ENCODE results near the gene HSPA1B. TPM values are rescaled to one million over a fixed set of nuclear protein-coding genes. Genes with fewer than 3 reads are reported as not detected.

The HSPA1B gene
- total RNA-seq, 1 experiment from 2014 or later = 214 TPM

GRCh38 chr6:31778193-31778592, 49.3 kb upstream of the HSPA1B start (continued):
- TF ChIP-seq YY1 (IDR thresholded peaks at IDR 0.05; ENCODE audit: extremely low read depth, insufficient replicate concordance, low read depth, low read length) = no peak
- TF ChIP-seq EZH2phosphoT487 (IDR thresholded peaks at IDR 0.05; ENCODE audit: borderline replicate concordance) = no peak

- Histone ChIP-seq H2AFZ (ENCODE audit: low read depth, low read length, poor library complexity, severe bottlenecking) (no peak overlapping the region), H3K27me3 (ENCODE audit: insufficient read depth, low read length) (no peaks in the 10 kb centered on the region), H3K36me3 (ENCODE audit: control insufficient read depth in 1 of 2, insufficient read depth in 2 of 2, low read length in 2 of 2) (peaks cover 15 to 43% of the 10 kb centered on the region in 2 experiments), H3K27ac (ENCODE audit: low read depth, low read length) (peak overlapping the region; percentile 32; the same call in 1 of the 2 replicates), H3K9me3 (ENCODE audit: control insufficient read depth in 1 of 2, insufficient read depth in 1 of 2, low read depth in 1 of 2, low read length in 2 of 2) (no peaks in the 10 kb centered on the region), H3K4me1 (ENCODE audit: control insufficient read depth in 1 of 2, insufficient read depth in 2 of 2, low read length in 2 of 2) (peaks cover 34 to 43% of the 10 kb centered on the region in 2 experiments), H4K20me1 (ENCODE audit: insufficient read depth) (no peaks in the 10 kb centered on the region), H3K4me3 (replicated peaks in 1 of 2; ENCODE audit: low read depth in 1 of 2, low read length in 2 of 2) (no peak overlapping the region), H3K4me2 (ENCODE audit: low read length) (no peak overlapping the region), H3K79me2 (ENCODE audit: insufficient read depth, low read length) (no peaks in the 10 kb centered on the region; the same call in 1 of the 2 replicates), H3K9me2 (ENCODE audit: insufficient read depth) (no peaks in the 10 kb centered on the region), H3K9ac (ENCODE audit: low read length) (no peak overlapping the region)
- intact Hi-C loops (cut with micrococcal nuclease) = no loop called here
- DNase-seq (ENCODE audit: low read depth, low spot score) (no peak), ATAC-seq (no peak)
- BruUV-seq (replicated peaks) = no TSS peak
- no peak for TF ChIP-seq SRF (IDR thresholded peaks at IDR 0.05; ENCODE audit: low read depth)
- no peak for TF ChIP-seq CEBPB (IDR thresholded peaks at IDR 0.05; ENCODE audit: low read depth)
- ChIA-PET CTCF (no interaction called here), RAD21 (ENCODE audit: low non-redundant PET in 1 of 2, low total read pairs in 2 of 2, uncharacterized antibody in 2 of 2, unreplicated experiment in 2 of 2) (no interaction called here), POLR2A (interaction anchor here (1.2 kb wide), 1 partner anchor 28 kb away, joined by 3 read pairs; the partner anchor contains the start of gene LSM2)
Measured at GRCh38 chr6:31778999-31779885, 48.3 kb upstream of the HSPA1B start.

GRCh38 chr6:31779908-31780307, 47.6 kb upstream of the HSPA1B start:
- ChIA-PET POLR2A (interaction anchor here (0.8 kb wide), 1 partner anchor 47 kb away, joined by 3 read pairs; the partner anchor contains the start of gene HSPA1B), CTCF (no interaction called here)
- ATAC-seq = no peak
- TF ChIP-seq ELF1 (IDR thresholded peaks at IDR 0.05; ENCODE audit: borderline replicate concordance, low read depth) = no peak
- no peak for TF ChIP-seq EZH2phosphoT487 (IDR thresholded peaks at IDR 0.05; ENCODE audit: borderline replicate concordance)
- no peak for TF ChIP-seq MAX (IDR thresholded peaks at IDR 0.05)
- TF ChIP-seq SP1 (IDR thresholded peaks at IDR 0.05; ENCODE audit: low read depth) = no peak
- TF ChIP-seq CEBPB (IDR thresholded peaks at IDR 0.05; ENCODE audit: low read depth) = no peak
- no peak for TF ChIP-seq SRF (IDR thresholded peaks at IDR 0.05; ENCODE audit: low read depth)
- TF ChIP-seq POLR2A (IDR thresholded peaks at IDR 0.05; ENCODE audit: borderline replicate concordance, extremely low read depth, insufficient read depth, insufficient read length) = no peak
- TF ChIP-seq REST (IDR thresholded peaks at IDR 0.05; ENCODE audit: low read depth) = no peak
- TF ChIP-seq ZBTB33 (IDR thresholded peaks at IDR 0.05; ENCODE audit: extremely low read depth, insufficient replicate concordance, low read length) = no peak

More at GRCh38 chr6:31779908-31780307, 47.6 kb upstream of the HSPA1B start:
- H3K9me3 ChIP-seq (ENCODE audit: control insufficient read depth in 1 of 2, insufficient read depth in 1 of 2, low read depth in 1 of 2, low read length in 2 of 2) = no peaks in the 10 kb centered on the region
- intact Hi-C loops (cut with micrococcal nuclease) = no loop called here
- no peak for DNase-seq (ENCODE audit: low read depth, low spot score)
- H3K4me1 ChIP-seq (ENCODE audit: control insufficient read depth in 1 of 2, insufficient read depth in 2 of 2, low read length in 2 of 2) = peaks cover 29 to 36% of the 10 kb centered on the region in 2 experiments
- H4K20me1 ChIP-seq (ENCODE audit: insufficient read depth) = no peaks in the 10 kb centered on the region
- H3K79me2 ChIP-seq (ENCODE audit: insufficient read depth, low read length) = no peaks in the 10 kb centered on the region; the same call in 1 of the 2 replicates
- H3K27ac ChIP-seq (ENCODE audit: low read depth, low read length) = no peak overlapping the region
- H3K9me2 ChIP-seq (ENCODE audit: insufficient read depth) = no peaks in the 10 kb centered on the region
- no TSS peak for BruUV-seq (replicated peaks)
- H2AFZ ChIP-seq (ENCODE audit: low read depth, low read length, poor library complexity, severe bottlenecking) = no peak overlapping the region
- H3K4me3 ChIP-seq (replicated peaks in 1 of 2; ENCODE audit: low read depth in 1 of 2, low read length in 2 of 2) = no peak overlapping the region
- RAD21 ChIA-PET (ENCODE audit: low non-redundant PET in 1 of 2, low total read pairs in 2 of 2, uncharacterized antibody in 2 of 2, unreplicated experiment in 2 of 2) = no interaction called here
- H3K4me2 ChIP-seq (ENCODE audit: low read length) = no peak overlapping the region
- H3K9ac ChIP-seq (ENCODE audit: low read length) = no peak overlapping the region
- no peaks in the 10 kb centered on the region for H3K27me3 ChIP-seq (ENCODE audit: insufficient read depth, low read length)
- H3K36me3 ChIP-seq (ENCODE audit: control insufficient read depth in 1 of 2, insufficient read depth in 2 of 2, low read length in 2 of 2) = peaks cover 21 to 50% of the 10 kb centered on the region in 2 experiments
